Measurements from ENCODE around the gene SNX8.
"Not testable (repeated sequence)": the region's sequence is repeated elsewhere in the genome, so short reads cannot be mapped to it uniquely, and the experiment has no call there.

The SNX8 gene, protein sequence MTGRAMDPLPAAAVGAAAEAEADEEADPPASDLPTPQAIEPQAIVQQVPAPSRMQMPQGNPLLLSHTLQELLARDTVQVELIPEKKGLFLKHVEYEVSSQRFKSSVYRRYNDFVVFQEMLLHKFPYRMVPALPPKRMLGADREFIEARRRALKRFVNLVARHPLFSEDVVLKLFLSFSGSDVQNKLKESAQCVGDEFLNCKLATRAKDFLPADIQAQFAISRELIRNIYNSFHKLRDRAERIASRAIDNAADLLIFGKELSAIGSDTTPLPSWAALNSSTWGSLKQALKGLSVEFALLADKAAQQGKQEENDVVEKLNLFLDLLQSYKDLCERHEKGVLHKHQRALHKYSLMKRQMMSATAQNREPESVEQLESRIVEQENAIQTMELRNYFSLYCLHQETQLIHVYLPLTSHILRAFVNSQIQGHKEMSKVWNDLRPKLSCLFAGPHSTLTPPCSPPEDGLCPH

DNA sequence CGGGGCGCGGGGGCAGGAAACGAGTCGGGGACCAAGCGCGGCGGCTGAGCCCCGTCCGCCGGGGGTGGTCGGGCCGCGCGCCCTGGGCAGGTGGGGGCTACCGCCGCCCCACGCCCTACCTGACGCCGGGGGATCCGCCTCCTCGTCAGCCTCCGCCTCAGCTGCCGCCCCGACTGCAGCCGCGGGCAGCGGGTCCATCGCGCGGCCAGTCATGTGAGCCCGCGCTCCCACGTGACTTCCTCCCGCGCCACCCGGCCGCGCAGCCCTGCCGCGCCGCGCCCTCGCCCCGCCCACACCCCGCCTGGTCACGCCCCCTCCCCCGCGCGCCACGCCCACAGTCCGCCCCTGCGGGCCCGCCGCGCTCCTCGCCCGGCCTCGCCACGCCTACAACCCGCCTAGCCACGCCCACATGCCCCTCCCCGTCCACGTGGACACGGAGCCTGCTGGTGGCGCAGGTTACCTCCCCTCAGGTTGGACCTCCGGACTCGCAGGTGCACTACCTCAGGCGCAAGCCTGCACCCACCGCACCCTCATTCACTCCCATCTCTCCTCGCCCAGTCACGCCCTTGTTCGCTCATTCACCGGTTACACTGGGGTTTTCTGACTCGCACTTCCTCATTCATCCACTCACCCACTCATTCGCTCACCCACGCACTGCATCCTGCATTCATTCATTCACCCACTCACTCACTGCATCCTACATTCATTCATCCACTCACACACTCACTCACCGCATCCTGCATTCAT lies at the start of gene SNX8:
TSS of gene SNX8 (minus strand) at position 233 of the 747 bp plus-strand sequence. CDS start at position 213, 20 bp downstream.
- DNase-seq = peak; percentile 82

DNA sequence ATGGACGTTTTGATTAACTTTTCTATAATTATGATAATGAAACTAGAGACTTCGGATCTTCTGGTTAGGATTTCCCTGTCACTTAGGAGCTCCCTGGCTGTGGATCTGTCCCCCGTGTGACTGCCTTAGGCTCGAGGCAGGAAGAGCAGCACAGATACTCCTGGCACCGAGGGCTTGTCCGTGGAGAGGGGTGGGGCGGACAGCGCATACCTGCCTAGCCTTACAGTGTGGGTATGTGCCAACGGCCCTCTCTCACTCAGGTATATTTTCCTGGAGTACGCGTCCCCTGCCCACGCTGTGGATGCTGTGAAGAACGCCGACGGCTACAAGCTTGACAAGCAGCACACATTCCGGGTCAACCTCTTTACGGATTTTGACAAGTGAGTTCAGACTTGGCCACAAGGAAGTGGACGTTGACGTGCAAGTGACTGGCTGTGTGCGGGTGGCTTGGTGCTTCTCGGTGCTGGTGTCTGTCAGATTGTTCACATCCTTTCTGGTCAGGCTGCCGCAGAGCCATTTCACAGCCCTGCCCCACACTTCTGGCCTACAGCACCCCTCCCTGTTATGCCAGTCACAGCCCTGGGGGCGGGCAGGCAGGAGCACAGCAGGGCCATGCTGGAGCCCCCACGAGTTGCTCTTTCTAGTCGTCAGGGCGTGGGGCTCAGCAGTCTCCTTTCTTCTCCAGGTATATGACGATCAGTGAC lies 48.3 kb upstream of the SNX8 start:
- no peak for DNase-seq

DNA sequence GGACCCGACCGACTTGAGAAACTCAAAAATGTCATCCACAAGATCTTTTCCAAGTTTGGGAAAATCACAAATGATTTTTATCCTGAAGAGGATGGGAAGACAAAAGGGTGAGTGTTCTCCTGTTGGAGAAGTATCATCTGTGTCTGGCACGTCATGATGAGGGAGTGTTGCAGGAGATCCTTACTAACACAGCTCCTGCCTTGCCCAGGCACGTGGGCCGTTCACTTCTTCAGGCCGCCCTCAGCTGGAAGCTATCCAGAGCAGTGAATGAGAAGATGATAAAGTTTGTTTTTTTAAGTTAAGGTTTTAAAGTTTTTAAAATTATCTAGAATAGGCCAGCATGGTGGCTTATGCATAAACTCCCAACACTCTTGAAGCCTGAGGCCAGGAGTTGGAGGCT lies 46.6 kb upstream of the SNX8 start:
- DNase-seq = no peak

DNA sequence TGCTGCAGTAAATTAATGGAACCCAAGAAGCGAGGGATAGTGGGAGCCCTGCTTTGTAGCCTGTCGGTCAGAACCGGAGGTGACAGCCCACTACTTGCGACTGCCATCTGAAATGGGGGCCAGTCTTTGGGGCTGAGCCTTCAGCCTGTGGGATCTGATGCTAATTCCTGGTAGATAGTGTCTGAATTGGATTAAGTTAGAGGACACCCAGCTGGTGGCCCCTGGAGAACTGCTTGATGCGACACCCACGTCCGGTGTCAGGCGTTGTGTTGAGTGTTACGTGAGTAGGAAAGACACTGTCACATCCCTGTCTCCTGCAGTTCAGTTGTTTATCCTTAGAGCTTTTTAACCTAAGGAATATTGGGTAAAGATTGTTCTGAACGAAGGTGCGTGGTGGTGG lies 45.4 kb upstream of the SNX8 start:
- DNase-seq = no peak

DNA sequence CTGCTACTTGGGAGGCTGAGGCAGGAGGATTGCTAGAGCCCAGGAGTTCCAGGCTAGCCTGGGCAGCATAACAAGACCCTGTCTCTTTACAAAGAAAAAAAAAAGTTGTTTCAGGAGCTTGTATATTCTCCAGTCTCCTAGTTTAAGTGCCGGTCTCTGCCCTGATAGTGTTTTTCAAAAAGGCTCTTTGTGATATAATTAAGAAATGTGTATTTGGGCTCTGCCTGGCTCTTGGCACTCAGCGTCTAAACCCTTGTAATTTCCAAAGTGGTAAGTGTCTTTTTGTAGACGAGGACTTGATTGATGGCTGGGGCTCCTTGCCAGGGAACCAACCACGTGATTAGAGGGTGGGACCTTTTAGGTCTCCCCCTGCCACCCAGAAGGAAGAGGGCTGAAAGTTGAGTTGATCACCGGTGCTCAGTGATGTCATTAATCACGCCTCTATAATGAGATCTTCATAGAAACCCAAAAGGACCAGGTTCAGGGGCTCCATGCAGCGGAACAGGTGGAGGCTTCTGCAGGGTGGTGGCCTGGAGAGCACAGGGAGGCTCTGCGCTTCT lies 44.8 kb upstream of the SNX8 start:
- no peak for DNase-seq

DNA sequence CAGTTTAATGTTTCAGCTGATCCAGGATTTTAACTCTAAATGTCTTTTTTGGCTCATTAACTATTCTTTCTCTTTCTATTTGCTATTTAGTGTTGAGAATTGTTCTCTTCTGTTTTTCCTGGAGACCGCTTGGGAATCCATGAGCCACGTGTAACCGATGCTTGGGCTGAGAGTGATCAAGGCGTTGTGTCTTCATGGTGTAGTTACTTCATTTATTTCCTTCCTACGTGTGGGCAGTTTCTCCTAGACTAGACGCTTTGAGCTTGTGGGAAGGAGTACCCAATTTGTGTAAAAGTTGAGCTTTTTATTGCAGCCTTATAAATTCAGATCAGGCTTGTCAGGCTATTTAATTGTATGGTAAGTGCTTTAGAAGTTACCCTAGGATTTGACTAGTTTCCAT lies 43.3 kb upstream of the SNX8 start:
- DNase-seq = no peak

DNA sequence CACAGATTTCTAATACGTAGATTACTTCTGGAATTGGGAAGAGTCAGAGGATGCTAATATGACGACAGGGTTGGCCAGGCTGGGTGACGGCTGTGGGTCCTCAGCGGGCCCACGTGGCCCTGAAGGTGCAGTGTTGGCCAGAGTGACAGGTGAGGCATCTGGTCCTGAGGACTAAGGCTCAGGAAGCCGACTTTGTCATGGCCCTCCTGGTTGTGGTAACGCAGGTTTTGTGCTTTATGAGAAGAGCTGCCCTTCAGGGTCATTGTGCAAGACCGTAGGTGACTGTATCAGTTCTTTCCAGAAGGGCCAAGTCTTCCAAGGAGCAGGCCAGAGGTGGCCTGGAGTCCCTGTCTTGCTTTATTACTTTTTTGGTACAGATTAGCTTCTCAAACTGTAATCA lies 42.9 kb upstream of the SNX8 start:
- no peak for DNase-seq

DNA sequence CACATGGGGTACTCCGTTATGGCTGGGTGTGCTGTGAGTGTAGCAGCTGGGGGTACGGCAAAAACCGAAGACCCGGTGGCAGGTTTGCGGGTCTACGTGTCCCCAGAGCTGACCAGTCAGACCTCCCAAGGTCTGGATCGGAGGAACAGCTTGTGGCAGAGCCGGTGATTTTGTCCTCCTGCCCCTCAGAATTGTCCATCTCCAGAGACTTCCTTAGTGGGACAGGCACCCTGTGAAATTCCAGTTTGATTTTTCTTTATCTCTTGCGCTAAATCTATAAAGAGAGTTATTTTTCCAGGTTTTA lies 41.4 kb upstream of the SNX8 start:
- DNase-seq = no peak

DNA sequence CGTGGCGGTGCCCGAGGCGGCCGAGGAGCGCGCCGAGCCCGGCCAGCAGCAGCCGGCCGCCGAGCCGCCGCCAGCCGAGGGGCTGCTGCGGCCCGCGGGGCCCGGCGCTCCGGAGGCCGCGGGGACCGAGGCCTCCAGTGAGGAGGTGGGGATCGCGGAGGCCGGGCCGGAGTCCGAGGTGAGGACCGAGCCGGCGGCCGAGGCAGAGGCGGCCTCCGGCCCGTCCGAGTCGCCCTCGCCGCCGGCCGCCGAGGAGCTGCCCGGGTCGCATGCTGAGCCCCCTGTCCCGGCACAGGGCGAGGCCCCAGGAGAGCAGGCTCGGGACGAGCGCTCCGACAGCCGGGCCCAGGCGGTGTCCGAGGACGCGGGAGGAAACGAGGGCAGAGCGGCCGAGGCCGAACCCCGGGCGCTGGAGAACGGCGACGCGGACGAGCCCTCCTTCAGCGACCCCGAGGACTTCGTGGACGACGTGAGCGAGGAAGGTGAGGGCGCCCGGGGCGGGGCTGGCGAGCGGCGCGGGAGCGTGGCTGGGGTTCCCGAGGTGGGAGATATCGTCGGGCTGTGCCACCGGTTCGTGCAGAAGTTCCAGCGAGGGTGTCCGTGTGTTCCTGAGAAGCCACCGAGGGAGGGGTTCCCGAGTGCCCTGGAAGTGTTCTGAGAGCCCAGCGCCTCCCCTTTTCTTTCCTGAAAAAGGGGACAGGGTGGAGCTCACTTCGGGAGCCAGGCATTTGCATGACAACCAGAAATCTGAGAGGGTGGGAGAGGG lies 40.9 kb upstream of the SNX8 start:
- no peak for DNase-seq

DNA sequence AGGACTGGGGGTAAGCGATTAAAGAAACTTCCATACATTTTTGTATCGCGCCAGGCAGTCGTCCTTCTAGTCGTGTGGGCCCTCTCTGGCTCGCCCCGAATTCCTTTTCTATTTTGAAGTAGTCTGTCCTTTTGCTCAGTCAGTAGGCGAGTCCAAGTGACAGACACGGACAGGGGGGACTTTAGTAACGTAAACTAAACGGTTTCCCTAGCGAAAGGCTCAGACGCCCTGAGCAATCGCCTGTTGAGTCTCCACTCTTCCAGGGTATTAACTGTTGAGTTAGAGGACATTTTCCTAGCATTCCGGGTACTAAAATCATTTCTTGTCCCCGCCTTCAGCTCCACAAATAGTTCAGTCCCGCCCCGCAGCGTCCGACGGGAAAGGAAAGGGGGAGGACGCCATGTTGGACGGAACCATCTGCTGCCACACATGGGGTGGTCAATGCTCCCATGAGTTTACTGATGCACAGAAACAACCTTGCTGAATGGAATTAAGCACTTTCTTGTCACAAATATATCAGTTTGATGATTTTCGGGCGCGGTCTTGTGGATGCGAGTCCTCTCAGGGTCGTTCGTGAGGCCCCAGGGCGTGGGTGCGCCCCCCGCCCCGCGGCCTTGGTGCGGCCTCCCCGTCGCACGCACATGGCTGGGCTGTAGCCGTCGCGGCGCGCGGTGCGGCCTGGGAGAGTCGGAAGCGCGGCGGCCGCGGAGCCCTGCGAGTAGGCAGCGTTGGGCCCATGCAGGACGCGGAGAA lies 40.1 kb upstream of the SNX8 start, which contains the start of gene EIF3B:
TSS of gene EIF3B (plus strand) at position 642 of the 753 bp plus-strand sequence. CDS start at position 737, 95 bp downstream.
- peak; percentile 84 for DNase-seq

DNA sequence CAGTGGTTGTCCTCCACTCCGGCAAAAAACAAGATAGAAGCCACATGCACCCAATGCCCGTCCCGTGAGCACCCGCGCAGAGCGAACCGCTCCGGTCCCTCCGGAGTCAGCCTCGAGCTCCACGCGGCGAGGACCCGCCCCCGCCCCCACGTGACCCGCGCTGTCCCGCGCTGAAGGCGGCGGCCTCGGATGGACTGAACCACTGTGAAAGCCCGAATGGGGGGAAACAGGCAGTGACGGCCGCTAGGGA lies 39.6 kb upstream of the SNX8 start:
- DNase-seq = peak; percentile 74

DNA sequence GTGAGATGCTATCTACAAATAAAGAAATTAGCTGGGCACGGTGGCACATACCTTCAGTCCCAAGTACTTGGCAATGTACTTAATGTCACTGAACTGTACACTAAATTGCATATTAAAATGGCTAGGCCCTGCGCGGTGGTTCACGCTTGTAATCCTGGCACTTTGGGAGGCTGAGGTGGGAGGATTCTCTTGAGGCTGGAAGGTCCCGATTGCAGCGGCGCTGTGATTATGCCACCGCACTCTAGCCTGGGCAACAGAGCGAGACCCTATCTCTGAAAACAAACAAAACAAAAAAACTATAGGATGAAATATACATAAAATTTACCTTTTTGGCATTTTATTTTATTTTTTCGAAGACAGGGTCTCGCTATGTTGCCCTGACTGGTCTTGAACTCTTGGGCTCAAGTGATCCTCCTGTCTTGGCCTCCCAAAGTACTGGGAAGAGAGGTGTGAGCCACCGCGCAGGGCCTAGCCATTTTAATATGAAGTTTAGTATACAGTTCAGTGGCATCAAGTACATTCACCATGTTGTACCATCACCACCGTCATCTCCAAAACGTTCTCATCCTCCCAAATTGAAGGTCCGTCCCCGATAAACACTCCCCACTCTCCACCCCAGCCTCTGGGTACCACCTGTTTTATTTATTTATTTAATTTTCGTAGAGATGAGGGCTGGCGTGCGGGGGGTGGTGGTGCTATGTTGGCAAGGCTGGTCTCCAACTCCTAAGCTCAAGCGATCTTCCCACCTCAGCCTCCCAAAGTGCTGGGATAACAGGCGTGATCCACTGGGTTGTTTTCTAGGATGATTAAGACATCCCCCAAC lies 39.1 kb upstream of the SNX8 start:
- DNase-seq = no peak

DNA sequence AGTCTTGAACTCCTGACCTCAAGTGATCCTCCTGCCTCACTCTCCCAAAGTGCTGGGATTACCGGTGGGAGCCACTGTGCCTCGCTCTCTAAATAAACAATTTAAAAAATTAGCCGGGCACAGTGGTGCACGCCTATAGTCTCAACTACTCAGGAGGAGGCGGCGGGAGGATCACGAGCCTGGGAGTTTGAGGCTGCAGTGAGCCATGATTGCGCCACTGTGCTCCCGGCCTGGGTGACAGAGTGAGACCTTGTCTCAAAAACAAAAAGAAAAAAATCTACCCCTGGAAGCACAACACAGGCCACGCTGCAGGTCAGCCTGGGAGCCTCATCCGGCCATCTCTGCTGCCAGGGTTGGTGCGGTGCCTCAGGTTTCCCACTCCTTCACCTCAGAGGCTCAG lies 36.6 kb upstream of the SNX8 start:
- DNase-seq = peak; percentile 54

DNA sequence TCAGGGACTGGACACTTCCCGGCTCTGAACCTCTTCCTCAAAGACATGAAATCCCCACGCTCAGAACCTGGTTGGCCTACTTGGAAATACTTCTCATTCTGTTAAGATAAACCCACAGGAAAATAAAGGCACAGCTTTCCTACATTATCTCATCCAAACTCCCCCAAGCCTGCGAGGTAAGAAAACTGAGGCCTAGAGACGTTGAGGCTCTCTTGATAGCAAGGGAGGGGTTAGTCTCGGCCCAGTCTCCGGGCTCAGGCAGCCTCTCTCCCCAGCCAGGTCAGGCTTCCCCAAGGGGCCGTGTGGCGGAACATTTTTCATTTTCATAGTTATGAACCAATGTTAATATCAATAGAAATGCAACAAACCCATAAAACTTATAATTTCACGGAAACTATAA lies 35.8 kb upstream of the SNX8 start:
- no peak for DNase-seq

DNA sequence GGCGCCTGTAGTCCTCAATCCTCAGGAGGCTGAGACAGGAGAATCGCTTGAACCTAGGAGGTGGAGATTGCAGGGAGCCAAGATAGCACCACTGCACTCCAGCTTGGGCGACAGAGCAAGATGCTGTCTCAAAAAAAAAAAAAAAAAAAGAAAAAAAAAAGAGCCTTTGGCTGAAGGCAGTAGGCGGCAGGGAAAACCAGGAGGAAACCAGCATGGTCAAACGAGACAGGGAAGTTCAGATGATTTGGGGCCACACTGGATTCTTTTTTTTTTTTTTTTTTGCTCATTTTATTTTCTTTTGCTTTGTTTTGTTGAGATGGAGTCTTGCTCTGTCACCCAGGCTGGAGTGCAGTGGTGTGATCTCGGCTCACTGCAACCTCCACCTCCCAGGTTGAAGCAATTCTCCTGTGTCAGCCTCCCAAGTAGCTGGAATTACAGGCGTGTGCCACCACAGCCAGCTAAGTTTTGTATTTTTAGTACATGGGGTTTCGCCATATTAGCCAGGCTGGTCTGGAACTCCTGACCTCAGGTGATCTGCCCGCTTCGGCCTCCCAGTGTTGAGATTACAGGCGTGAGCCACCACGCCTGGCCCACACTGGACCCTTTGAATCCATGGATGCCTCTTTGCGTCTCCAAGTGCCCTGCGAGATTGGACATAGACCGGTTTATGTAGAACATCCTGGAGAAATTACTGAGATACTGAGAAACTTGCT lies 33.3 kb upstream of the SNX8 start:
- not testable (repeated sequence) for DNase-seq

DNA sequence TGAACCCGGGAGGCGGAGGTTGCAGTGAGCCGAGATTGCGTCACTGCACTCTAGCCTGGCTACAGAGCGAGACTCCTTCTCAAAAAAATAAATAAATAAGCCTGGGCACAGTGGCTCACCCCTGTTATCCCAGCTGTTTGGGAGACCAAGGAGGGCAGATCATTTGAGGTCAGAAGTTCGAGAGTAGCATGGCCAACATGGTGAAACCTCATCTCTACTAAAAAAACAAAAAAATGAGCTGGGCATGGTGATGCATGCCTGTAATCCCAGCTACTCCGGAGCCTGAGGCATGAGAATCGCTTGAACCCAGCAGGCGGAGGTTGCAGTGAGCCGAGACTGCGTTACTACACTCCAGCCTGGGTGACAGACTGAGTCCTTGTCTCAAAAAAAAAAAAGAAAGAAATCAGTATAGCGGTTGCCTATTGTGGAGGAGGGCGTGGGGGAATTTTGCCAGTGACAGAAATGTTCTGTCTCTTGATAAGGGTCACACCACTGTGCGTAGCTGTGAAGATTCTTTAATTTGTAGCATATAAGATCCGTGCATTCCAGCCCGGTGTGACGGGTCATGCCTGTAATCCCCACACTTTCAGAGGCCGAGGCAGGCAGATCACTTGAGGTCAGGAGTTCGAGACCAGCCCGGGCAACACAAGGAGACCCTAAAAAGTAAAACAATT lies 22.5 kb upstream of the SNX8 start:
- no peak for DNase-seq

DNA sequence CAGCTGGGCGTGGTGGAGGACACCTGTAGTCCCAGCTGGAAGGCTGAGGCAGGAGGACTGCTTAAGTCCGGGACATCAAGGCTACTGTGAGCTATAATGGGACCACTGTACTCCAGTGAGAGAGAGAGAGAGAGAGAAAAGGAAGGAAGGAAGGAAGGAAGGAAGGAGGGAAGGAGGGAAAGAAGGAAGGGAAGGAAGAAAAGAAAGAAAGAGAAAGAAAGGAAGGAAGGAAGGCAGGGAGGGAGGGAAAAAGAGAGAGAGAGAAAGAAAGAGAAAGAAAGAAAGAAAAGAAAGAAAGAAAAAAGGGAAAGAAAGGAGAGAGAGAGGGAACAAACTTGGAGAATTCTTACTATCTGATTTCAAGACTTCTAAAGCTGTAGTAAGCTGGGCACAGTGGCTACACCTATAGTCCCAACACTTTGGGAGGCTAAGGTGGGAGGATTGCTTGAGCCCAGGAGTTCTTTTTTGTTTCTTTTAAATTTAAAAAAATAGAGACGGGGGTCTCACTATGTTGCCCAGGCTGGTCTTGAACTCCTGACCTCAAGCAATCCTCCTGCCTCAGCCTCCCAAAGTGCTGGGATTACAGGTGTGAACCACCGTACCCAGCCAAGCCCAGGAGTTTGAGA lies 18.5 kb upstream of the SNX8 start:
- DNase-seq = not testable (repeated sequence)

DNA sequence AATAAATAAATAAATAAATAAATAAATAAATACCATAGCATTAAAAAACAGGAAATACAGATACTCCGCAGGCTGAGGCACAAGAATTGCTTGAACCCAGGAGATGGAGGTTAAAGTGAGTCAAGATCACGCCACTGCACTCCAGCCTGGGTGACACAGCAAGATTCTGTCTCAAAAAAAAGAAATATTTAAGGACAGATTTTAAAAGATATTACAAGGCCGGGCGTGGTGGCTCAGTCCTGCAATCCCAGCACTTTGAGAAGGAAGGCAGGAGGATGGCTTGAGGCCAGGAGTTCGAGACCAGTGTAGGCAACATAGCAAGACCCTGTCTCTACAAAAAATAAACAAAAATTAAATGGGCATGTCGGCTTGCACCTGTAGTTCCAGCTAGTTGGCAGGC lies 17.5 kb upstream of the SNX8 start:
- no peak for DNase-seq

DNA sequence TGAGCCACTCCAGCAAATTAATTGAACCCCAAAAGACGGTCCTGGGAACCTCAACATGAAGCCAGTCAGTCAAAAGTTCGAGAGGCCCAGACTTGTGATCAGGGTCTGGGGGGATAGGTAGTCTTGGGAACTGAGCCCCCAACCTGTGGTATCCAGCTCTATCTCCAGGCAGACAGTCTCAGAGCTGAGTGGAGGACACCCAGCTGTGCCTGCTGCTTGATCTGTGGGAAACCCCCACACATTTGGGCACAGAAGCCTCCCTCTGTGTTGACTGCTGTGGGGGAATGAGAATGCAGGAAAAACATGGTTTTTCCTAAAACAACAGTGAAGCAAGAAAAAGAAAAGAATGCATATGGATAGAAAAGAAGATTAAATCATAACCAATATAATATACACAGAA lies 16.3 kb upstream of the SNX8 start:
- DNase-seq = no peak
